ENCODE measurements around the gene CBY1.

DNA sequence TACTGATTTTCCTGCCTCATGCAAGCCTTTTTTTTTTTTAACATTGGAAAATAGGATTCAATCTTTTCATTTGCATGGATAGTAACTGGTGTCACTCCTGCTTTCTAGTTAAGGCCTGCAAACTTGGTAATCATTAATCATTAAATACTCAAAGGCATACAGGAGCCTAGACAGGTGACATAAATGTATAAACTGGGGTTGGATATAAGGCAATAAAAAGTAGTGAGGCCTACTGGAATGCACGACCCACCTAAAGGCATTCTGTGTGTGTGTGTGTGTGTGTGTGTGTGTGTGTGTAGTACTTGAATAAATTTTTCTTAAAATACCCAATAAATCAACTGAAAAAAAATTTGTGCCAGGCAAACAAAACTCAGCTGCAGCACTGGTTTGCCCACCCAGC lies 33.2 kb downstream of the CBY1 start:
- TF ChIP-seq, protein P1, sequence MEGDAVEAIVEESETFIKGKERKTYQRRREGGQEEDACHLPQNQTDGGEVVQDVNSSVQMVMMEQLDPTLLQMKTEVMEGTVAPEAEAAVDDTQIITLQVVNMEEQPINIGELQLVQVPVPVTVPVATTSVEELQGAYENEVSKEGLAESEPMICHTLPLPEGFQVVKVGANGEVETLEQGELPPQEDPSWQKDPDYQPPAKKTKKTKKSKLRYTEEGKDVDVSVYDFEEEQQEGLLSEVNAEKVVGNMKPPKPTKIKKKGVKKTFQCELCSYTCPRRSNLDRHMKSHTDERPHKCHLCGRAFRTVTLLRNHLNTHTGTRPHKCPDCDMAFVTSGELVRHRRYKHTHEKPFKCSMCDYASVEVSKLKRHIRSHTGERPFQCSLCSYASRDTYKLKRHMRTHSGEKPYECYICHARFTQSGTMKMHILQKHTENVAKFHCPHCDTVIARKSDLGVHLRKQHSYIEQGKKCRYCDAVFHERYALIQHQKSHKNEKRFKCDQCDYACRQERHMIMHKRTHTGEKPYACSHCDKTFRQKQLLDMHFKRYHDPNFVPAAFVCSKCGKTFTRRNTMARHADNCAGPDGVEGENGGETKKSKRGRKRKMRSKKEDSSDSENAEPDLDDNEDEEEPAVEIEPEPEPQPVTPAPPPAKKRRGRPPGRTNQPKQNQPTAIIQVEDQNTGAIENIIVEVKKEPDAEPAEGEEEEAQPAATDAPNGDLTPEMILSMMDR (IDR thresholded peaks at IDR 0.05; ENCODE audit: extremely low read depth in 1 of 2, insufficient read depth in 1 of 2, low read depth in 1 of 2, low read length in 2 of 2), result no peak
- TF ChIP-seq FOS (IDR thresholded peaks at IDR 0.05; ENCODE audit: borderline replicate concordance, insufficient read depth, low read length) (no peak), POLR2A (IDR thresholded peaks at IDR 0.05; ENCODE audit: low read depth, low read length) (no peak), POLR2AphosphoS5 (IDR thresholded peaks at IDR 0.05; ENCODE audit: insufficient read depth, low read depth, low read length) (no peak), JUN (IDR thresholded peaks at IDR 0.05; ENCODE audit: borderline replicate concordance, insufficient read depth, insufficient read length, low read depth) (no peak), EZH2 (IDR thresholded peaks at IDR 0.05; ENCODE audit: borderline replicate concordance, low read depth, low read length, severe bottlenecking) (no peak), GATA2 (IDR thresholded peaks at IDR 0.05; ENCODE audit: insufficient read depth, insufficient read length, low read depth, low read length) (no peak), MYC (IDR thresholded peaks at IDR 0.05; ENCODE audit: low read depth, low read length) (no peak)
- TF ChIP-seq, protein P2, sequence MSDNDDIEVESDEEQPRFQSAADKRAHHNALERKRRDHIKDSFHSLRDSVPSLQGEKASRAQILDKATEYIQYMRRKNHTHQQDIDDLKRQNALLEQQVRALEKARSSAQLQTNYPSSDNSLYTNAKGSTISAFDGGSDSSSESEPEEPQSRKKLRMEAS (IDR thresholded peaks at IDR 0.05; ENCODE audit: insufficient read depth, insufficient read length), result no peak
